Activated CD4-positive, CD25-positive, alpha-beta regulatory T cell treated with anti-CD3 and anti-CD28 coated beads, Interleukin-2, amount 50 U/mL, for 72 hours (primary cell): Measurements from ENCODE around the gene LHX1.

Experiments used
- DNase-seq: peaks from one replicate; pipeline ENCODE4 v3.0.0; 2021

LHX1 gene

DNA sequence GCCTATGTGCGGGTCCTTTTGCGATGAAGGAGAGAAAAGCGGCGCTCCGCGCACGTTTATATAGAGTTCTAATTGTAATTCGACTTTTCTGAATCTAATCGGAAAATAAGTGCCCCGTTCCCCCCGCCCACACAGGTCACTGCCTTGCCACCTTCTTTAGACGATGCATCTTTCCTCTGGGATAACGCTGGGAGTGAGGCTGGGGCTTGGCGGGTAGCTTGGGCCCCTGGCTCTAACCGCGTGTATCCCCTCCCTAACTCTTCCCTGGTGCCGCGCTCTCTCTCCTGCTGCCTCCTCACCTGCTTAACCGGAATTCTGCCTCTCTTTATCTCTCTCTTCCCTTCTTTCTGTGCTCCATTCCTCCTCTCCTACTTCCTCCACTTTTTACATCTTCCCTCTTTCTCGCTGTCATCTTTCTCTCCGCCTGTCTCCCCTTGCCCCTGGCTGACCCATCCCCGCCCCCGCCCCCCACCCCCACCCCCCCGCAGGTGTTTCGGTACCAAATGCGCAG is 2.6 kb downstream of the LHX1 start:
- DNase-seq: no peak

DNA sequence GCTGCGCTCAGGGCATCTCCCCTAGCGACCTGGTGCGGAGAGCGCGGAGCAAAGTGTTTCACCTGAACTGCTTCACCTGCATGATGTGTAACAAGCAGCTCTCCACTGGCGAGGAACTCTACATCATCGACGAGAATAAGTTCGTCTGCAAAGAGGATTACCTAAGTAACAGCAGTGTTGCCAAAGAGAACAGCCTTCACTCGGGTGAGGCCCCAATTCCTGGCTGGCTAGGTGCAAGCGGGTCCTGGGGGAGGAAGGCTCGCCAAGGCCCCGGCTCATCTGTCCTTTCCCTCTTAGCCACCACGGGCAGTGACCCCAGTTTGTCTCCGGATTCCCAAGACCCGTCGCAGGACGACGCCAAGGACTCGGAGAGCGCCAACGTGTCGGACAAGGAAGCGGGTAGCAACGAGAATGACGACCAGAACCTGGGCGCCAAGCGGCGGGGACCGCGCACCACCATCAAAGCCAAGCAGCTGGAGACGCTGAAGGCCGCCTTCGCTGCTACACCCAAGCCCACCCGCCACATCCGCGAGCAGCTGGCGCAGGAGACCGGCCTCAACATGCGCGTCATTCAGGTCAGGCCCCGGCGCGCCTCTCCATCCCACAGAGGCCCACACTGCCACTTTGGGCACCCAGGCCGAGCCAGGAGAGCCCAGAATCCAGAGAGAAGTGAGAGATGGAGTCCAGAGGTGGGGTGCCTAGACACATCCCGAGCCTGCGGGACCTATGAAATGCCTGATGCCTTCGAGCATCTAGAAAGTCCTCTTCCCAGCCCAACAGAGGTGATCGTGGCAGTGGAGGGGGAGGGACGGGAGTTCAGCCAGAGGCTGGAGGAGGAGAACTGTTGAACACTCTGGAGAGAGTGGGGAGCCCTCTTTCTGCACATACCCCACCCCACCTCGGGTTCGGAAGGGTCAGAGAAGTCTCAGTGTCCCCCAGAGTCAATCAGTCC is 3.3 kb downstream of the LHX1 start:
- no peak for DNase-seq

DNA sequence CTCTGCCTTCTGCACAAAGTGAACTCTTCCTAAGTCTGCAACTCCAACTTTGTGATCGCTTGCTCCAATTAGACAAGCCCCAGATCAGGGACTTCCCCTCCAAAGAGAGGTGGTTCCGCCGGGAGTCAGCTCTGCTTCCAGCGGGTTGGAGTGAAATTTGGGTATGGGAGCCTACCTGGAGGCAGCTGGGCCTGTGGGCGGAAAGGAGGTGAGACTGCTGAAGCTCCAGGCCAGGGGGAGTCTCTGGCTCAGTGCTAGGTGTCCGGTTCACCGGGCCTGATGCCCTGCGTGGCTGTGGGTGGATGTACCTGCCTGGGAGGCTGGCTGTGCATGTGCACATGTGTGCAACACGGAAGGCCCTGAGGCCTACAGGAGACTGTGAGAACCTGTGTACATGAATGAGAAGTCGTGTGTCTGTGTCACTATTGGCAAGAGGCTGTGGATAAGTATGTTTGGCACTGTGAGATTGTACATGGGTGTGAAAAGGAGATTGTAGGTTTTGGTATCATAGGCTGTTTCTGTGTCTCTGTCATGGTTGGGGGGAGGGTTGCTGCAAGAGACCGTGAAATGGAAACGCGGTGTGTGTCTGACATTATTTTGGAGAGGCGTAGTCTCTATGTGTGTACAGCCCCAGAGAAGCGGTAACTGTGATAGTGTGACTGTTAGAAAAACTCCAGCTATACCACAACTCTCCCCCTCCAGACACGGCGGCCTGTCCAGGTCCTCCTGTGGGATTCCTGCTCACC is 4.2 kb downstream of the LHX1 start:
- DNase-seq: no peak

DNA sequence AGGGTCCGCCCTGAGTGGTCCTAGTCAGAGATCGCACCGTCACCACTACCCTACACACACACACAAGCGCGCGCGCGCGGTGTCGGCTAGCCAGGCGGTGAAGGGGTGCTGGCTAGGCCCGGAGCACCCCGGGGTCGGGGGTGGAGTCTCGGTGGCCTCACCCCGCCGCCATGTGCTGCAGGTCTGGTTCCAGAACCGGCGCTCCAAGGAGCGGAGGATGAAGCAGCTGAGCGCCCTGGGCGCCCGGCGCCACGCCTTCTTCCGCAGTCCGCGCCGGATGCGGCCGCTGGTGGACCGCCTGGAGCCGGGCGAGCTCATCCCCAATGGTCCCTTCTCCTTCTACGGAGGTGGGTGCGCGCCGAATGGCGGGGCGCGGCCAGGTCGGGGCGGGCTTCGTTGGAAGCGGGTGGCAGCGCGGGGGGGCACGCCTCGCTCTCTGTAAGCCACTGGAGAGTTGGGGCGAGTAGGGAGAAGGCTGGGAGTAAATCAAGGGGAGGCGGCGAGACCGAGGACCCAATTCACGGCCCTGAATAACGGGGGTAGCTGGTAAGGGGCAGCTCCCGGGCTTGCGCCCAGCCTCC is 4.8 kb downstream of the LHX1 start:
- peak; percentile 35 for DNase-seq

DNA sequence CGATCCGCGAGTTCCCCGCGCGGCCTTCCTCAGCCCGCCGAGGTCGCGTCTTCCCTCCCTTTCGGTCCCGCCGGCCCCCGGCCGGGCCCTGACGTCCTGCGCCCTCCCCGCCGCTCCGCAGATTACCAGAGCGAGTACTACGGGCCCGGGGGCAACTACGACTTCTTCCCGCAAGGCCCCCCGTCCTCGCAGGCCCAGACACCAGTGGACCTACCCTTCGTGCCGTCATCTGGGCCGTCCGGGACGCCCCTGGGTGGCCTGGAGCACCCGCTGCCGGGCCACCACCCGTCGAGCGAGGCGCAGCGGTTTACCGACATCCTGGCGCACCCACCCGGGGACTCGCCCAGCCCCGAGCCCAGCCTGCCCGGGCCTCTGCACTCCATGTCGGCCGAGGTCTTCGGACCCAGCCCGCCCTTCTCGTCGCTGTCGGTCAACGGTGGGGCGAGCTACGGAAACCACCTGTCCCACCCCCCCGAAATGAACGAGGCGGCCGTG is 5.4 kb downstream of the LHX1 start:
- DNase-seq: peak; percentile 44

DNA sequence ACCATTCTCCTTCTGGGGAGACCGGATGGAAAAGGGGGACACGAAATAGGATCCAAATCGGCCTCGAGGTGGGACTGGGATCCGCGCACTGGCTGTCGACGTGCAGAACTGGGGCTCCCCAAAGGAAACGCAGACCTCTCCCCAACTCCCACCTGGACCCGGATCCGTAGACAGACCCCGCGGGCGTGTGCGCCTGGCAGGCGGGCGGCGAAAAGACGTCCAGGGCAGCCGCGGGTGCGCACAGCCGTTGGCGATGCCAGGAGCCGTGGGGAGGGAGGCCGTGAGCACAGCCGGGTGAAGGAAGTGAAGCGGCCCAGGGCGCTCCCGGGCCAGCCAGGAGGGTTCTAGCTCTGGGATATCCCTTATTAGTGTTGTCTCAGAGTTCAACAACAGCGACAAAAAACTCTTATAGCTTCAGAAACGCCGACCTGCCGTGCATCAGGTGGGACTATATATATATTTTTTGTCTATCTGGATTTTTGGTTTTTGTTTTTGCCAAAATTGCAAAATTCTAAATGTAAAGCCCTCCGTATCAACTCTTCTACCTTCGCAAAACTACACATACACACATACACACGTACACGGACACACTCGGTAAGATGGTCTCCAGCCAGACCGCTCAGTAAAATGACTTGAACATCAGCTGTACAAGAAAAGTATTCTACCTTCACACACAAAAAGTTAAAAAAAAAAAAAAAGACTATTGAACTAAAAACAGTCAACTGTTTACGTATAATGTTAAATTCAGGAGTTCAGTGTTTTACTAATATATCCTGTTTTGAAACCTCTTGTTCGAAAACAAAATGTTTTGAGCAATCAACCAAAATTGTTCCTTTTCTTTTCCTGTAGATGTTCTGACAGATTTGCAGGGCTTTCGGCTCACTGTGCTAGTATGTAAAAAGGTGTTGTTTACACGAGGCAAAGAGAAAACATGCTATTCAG is 6.2 kb downstream of the LHX1 start:
- DNase-seq: no peak

DNA sequence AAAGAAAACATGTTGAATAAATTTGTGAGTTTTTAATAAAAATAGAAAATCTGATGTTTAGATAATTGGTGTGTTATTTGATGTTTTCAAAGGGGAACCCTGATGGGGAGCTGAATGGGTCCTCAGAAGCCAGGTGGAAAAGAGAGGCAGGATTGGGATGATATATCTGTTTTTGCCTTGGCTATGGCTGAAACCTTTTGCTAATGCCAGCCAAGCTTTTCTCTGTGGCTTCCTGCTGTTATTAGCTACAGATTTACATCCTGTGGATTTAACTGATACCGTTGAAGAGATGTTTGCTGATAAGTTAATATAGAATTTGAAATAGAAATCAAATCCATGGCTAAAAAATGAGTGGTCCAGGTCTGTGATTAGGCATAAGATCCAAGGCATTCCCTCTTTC is 7.3 kb downstream of the LHX1 start:
- DNase-seq: no peak

DNA sequence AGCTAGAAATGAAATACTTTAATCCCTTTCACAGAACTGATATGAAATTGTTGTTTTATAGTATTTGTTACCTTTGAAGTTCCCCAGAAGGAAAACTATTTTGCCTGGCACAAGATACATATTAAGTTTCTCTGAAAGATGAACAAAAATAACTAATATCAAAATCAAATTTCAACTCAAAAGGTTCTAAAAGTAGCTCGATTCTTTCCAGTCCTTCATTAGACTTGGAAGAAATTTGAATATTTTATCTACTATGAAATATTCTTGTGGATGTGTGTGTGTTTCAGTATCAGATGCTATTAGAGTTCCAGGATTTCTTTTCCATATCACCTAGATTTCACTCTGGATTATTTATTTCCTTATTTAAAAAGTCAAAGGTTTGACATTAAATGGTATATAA is 7.9 kb downstream of the LHX1 start:
- DNase-seq: no peak

DNA sequence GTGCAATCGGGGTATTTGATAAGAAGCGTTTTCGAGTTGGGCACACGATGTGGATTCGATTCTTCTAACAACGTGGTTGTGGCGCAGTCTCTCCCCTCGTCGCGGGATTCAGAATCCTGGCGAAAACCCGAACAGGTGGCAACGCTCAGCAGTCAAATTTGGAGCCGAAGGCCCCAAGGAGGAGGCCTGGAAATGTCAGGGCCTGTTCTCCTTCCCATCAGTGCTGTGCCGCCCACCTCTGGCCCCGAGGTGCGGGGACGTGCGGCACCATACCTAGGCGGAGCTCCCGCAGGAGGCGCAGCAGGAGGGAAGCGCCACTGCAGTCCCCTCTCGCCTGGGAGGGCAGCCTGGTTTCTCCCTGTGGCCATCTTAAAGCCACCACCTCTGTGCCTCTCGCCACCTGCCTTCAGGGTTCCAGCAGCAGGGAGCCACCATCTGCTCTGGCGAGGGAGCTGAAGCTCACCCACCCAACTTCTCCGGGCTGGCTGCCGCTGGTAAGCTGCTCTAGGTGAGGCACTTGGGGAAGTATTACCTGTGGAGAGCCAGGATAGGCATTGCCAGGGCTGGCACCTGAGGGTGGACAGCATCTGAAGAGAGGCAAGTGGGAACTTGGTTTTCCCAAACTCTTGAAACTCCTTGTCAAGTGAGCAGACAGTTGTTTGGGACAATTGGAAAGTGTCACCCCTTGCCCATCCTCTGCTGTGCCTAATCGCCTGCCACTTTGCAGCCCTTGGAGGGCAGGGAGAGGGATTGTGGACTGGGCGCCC is 8.9 kb downstream of the LHX1 start:
- no peak for DNase-seq

DNA sequence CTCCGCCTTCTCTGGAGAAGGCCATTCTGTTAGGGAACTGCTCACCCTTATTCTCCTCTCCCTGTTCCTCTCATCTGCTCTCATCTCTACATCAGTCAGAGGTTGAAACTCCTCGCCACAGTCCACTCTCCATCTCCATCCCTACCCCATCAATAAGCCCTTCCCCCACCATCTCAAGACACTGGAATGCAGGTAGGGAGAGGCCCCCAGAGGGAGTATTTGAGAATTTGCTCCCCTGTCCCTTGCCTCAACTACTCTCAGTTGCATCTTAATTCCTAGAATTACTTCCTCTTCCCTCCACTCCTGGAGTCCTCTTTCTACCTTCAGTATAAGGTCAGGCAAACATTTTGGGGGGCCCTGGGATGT is 9.4 kb downstream of the LHX1 start:
- no peak for DNase-seq

DNA sequence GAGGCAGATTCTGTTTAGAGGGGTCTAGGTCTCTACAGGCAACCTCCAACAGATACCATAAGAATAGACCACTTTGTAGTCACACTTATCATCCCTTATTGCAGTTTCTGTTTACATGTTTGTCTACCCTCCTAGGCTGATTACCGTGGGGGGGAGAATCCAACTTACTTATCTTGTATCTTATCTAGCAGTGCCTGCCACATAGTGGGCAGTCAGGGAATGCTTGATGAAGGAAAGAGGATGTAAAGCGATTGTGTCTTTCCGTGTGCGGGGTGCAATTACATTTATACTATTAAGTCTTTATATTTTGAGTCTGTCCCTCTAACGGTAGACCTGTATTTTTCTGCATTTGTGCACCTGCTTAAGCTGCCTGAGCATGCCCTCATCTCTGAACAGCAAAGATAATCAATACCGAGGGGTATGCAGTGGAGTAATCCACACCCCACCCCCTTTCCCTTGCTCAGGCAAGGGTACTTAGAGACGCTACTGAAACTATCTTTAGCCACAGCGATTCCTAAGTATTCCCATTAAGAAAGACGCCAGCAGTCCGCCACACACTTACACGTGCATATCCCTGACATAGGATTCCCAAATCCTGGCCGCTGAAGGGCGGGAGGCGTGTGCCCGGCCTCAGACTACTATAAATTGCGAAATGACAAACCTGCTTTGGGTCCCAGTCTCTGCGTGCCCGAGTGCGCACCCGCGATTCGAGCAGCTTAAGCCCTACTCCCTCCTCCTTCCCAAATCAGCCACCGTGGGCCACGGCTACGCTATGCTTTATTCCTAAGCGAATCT is 10.8 kb downstream of the LHX1 start:
- DNase-seq: no peak

DNA sequence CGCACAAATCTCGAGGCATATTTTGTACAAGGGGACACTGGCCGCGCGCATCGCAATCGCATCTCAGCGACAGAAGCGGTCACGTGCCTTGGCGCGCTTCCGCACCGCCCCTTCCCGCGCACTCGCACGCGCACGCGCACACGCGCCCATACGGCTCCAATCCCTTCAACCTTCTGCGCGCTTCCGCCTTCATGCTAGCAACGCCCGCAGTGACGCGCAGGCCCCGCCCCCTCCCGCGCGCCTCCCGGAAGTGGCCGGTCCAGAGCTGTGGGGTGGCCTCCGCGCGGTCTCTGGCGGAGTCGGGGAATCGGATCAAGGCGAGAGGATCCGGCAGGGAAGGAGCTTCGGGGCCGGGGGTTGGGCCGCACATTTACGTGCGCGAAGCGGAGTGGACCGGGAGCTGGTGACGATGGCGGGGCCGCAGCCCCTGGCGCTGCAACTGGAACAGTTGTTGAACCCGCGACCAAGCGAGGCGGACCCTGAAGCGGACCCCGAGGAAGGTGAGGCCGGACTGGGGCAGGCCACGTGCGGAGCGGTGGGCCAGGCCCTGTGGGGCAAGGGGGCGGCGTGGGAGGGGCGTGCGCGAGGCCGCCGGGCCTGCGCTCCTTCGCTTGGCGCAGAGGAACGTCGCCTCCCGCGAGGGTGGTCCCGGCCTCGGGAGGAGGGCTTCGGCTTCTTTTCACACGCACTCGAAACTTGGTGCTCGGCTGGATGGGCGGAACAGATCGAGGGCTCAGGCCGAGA is 11.6 kb downstream of the LHX1 start, which contains the start of gene AATF:
Gene AATF, plus strand, starts transcription at position 238 of the 744 bp plus-strand sequence. Its CDS starts 172 bp downstream, at position 410.
- peak; percentile 99 for DNase-seq

DNA sequence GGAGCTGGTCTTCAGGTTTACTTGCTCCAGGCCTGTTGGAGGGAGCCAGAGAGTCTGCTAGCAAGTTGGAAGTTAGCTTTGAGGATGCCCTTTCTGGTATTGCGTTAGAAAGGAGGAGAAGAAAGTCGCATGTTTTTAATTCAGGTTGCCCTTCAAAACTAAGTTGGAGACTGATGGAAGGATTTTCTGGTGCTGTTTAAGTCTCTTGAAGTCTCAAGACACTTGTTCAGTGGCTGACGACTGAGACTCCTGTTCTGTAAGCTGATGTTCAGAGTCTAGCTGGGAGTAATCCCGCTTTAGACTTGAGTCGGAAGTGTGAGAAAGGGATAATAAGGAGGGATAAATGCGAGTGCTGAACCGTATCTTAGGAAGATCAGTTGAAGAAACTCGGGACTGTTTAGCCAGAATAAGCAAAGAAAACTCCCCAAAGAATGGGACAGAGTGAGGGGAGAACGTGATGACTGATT is 12.2 kb downstream of the LHX1 start:
- DNase-seq: no peak

DNA sequence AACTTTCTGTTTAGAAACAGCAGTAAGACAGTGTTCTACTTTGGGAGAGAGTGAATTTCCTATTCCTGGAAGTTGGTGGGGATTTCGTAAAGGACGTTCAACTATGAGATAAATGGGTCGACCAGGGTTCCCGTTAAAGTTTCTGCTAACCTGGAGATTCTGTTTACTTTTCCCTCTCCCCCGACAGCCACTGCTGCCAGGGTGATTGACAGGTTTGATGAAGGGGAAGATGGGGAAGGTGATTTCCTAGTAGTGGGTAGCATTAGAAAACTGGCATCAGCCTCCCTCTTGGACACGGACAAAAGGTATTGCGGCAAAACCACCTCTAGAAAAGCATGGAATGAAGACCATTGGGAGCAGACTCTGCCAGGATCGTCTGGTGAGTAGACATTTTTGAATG is 12.8 kb downstream of the LHX1 start:
- no peak for DNase-seq

DNA sequence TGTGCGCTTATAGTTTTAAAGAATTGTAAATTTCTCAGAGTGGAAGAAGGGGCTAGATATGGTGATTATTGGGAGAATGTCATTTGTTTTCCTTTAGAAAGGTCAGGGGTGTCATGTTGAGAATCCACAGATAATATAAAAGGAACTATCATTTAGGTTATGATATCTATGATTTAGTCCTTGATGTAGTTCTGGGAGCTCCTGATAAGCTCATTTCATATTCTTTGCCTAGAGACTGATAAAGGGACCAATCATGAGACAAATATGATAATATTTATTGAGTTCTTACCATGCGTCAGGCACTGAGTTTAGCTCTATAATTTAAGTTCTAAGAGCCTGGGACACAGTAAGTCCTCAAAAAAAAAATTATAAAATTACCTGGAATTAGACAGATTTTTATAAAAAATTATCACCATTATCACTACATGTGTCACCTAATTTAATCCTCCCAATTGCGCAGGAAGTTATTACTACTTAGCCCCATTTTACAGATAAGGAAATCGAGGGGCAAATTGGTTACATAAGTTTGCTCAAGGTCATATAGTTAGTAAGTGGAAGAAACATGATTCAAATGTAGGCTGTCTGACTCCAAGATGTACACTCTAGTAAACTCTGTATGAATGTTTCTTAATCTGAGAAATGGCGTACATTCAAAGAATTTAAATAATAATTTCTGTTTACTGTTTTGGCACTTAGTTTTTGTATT is 14.0 kb downstream of the LHX1 start:
- no peak for DNase-seq

DNA sequence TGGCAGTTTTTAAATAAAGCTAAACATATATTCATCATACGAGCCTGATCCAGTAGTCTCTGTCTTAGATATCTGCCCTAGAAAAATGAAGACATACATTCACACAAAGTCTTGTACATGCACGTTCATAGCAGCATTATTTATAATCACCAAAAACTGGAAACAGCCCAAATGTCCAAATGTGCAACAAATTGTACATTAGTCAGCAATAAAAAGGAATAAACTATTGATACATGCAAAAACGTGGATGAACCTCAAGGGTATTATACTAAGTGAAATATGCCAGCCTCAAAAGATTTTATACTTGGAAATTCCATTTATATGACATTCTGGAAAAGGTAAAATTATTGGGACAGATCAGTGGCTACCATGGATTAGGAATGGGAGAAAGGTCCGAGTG is 34.2 kb downstream of the LHX1 start:
- no peak for DNase-seq

DNA sequence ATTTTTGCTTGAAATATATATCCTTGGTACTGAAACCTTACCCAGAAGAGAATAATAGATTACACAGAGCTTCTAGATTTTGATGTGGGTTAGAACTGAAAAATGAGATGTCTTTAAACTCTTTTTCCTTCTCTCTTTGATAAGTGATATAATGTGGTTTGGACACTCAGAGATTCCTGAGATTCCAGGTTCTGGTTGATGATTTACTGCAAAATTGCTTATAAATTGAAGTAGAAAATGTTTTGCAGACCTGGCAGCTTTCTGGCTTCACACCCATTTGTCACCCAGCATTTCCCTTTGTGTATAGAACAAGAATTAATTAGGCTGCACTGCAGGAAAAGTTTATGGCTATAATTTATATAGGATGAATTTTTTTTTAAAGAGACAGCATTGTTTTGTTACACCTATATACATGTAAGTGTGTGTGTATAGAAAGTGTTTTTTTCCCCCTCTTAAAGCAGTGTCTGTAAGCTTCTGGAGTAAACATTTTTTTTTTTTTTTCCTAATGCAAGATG is 35.0 kb downstream of the LHX1 start:
- DNase-seq: no peak

DNA sequence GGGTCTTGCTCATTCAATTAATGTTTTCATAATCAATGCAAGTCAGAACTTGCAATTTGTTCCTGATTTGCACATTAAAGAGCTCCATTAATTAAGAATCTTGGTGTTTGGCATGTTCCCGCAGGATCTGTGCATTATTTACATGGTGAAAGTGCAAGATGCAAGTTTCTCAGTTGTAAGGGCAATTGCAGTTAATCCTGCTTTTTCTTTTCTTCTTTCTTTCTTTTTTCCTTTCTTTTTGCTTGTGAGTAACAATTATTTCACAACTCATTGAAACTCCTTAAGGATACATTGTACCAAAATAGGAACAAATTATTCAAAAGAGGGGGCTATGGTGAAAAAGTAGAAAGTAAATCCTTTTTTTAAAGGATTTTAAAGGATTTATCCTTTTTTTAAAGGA is 35.6 kb downstream of the LHX1 start:
- DNase-seq: no peak
